ENCODE data around the gene NARF.
"Not testable (repeated sequence)": the region's sequence is repeated elsewhere in the genome, so short reads cannot be mapped to it uniquely, and the experiment has no call there.

NARF gene

DNA sequence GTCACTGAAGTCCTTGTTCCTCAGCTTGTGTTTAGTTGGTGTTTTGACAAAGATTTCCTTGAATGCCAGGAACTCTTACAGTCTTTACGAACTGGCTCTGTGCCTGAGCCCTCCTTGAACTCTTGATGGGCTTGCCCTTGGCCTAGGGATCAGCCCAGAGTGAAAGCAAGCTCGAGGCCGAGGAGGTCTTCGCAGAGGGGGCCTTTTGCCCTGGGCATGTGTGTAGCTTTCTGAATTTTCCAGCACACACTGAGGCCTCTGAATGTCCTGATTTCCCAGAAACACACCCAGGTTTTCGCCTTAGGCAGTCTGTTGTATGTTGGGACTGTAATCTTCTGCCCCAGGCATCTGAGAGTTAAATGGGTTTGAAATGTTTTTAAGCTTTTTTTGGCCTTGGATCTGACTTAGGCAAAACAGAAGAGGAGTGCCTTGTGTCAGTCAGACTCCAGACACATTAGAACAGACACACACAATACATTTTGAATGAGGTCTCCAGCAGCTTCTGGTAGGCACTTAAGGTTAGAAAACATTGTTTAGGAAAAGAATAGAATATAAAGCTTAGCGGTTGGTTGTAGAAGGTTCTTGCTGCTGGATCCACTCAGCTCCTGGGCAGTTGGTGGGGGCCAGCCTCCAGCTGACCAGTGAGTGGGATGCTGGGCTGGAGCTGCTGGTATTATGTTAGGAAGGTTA is 78.1 kb downstream of the NARF start:
- peak; percentile 44 for DNase-seq (ENCODE audit: low spot score)

GRCh38 chr17:82537228-82537627 is 78.7 kb downstream of the NARF start:
- DNase-seq (ENCODE audit: low spot score), result not testable (repeated sequence)

GRCh38 chr17:82539076-82539475 is 80.5 kb downstream of the NARF start:
- DNase-seq (ENCODE audit: low spot score), result not testable (repeated sequence)
